Measurements from ENCODE around the gene SNAI3. TPM values are rescaled to one million over a fixed set of nuclear protein-coding genes. Genes with fewer than 3 reads are reported as not detected.

SNAI3 gene
- total and polyA plus RNA-seq, 2 of the 4 experiments (the other 2 are of a cell fraction) = 0.21 TPM; not detected in 1

DNA sequence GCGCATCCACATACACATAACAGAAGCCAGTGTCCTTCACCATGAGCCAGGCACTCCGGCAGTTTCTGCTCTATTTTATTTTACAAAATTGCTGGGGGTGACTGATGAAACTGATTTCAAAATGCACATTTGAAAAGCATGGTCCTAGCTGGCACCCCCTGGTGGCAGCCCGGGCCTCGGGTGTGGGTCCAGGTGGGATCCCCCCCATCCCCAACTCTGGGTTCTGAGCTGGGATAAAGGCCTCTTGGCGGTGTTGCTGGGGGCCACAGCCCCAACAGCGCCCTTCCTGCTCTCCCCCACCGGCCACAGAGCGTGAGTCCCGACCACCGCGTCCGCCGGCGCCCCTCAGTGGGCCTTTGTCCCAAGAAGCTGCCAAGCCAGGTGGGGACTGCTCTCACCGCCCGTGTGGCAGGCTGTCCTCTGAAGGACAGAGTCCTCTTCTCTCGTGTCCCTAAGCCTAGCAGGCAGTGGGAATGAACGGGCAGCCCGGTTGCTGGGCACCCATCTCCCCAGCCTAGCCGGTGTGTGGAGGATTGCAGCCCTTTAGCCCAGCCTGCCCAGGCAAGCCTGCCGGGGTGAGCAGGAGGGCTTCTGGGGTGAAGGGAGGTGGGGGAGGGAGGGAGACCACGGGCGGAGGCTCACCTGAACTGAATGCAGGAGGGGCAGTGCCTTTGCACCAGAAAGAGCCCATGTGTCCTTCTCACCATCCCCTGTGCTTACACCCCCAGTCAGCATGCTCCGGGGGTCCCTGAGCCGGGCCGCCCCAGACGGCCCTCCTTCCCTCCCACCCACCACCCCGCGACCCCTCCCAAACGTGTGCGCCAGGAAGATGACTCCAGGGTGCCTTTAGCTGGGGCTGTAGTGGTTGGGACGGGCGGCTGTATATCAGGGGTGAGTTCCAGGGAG is 898 bp downstream of the SNAI3 start:
- Histone ChIP-seq H4K5ac (ENCODE audit: low read depth, low read length) (no peak overlapping the region), H3K23ac (ENCODE audit: low read depth, low read length) (no peak overlapping the region), H3K4ac (ENCODE audit: low read depth, low read length) (no peak overlapping the region), H2AK5ac (ENCODE audit: low read depth, low read length) (peak overlapping the region; percentile 33; the same call in 1 of the 2 replicates), H3K4me2 (ENCODE audit: low read depth, low read length) (peak overlapping the region; percentile 58), H2BK5ac (ENCODE audit: low read depth, low read length, poor library complexity, severe bottlenecking) (no peak overlapping the region), H3K9me1 (ENCODE audit: insufficient read depth, low read length) (no peaks in the 10 kb centered on the region), H2BK120ac (ENCODE audit: low read depth, low read length) (no peak overlapping the region), H3K14ac (replicated peaks; ENCODE audit: low read depth, low read length) (no peak overlapping the region), H2AFZ (replicated peaks; ENCODE audit: low read length, poor library complexity) (peak overlapping the region; percentile 86), H3K27ac (ENCODE audit: insufficient read depth, low read length) (no peak overlapping the region), H2AK9ac (replicated peaks; ENCODE audit: low read depth, low read length, poor library complexity) (peak overlapping the region; percentile 68), H3K79me1 (ENCODE audit: low read depth in 1 of 2, low read length in 2 of 2) (no peaks in the 10 kb centered on the region), H2BK15ac (ENCODE audit: low read depth, low read length) (no peak overlapping the region), H3K36me3 (ENCODE audit: control insufficient read depth, insufficient read depth, low read length) (no peaks in the 10 kb centered on the region), H4K20me1 (ENCODE audit: insufficient read depth, low read length) (peaks cover 7% of the 10 kb centered on the region; the same call in 1 of the 2 replicates), H3K9me3 (ENCODE audit: control insufficient read depth, insufficient read depth, low read length) (no peaks in the 10 kb centered on the region), H3K9ac (ENCODE audit: low read depth, low read length) (no peak overlapping the region), H2BK20ac (ENCODE audit: low read depth, low read length) (no peak overlapping the region), H3K56ac (ENCODE audit: extremely low read depth, insufficient read depth, low read length) (no peak overlapping the region), H4K8ac (ENCODE audit: low read depth in 2 of 2, low read length in 2 of 2) (no peak overlapping the region), H3K18ac (ENCODE audit: low read depth, low read length) (no peak overlapping the region), H3K4me1 (ENCODE audit: control insufficient read depth, insufficient read depth, low read length) (peaks cover 7% of the 10 kb centered on the region; the same call in 1 of the 2 replicates), H3K27me3 (ENCODE audit: control insufficient read depth, insufficient read depth, low read length) (peaks cover 32% of the 10 kb centered on the region), H4K91ac (ENCODE audit: insufficient read depth, low read depth, low read length) (no peak overlapping the region), H3K4me3 (ENCODE audit: insufficient read depth, low read depth, low read length) (no peak overlapping the region)
- WGBS, 2 experiments (ENCODE audit: extremely low coverage in 2 of 2, insufficient read length in 1 of 2) = 38% methylated on average over 2 of the region's 33 CpGs; no CpG with 5 or more reads in 1 of the 2 experiments
- intact Hi-C loops (cut with micrococcal nuclease) (loop anchor here (1.0 kb wide), 2 partner anchors 16 to 22 kb away; partner anchors contain the start of gene MVD), dilution Hi-C loops (cut with HindIII; ENCODE audit: low sequenced_read_pairs, unreplicated experiment) (no loop called here), in situ Hi-C loops (cut with MboI; ENCODE audit: low sequenced_read_pairs) (no loop called here)
- peak; percentile 50 for ATAC-seq (ENCODE audit: low read depth)
- BruUV-seq (replicated peaks) = no TSS peak
- ChIA-PET CTCF (interaction anchor here (0.6 to 0.9 kb wide), 2 partner anchors 17 to 89 kb away, joined by 3 to 4 read pairs; no protein-coding TSS in a partner anchor), POLR2A (ENCODE audit: unreplicated experiment) (no interaction called here)
- DNase-seq = peak; percentile 67
- TF ChIP-seq, protein P1, sequence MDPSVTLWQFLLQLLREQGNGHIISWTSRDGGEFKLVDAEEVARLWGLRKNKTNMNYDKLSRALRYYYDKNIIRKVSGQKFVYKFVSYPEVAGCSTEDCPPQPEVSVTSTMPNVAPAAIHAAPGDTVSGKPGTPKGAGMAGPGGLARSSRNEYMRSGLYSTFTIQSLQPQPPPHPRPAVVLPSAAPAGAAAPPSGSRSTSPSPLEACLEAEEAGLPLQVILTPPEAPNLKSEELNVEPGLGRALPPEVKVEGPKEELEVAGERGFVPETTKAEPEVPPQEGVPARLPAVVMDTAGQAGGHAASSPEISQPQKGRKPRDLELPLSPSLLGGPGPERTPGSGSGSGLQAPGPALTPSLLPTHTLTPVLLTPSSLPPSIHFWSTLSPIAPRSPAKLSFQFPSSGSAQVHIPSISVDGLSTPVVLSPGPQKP (IDR thresholded peaks at IDR 0.05; ENCODE audit: borderline replicate concordance, low read depth, low read length) = no peak
- no peak for TF ChIP-seq NFE2L2 (IDR thresholded peaks at IDR 0.05; ENCODE audit: low read depth, low read length)
- TF ChIP-seq, protein P2, sequence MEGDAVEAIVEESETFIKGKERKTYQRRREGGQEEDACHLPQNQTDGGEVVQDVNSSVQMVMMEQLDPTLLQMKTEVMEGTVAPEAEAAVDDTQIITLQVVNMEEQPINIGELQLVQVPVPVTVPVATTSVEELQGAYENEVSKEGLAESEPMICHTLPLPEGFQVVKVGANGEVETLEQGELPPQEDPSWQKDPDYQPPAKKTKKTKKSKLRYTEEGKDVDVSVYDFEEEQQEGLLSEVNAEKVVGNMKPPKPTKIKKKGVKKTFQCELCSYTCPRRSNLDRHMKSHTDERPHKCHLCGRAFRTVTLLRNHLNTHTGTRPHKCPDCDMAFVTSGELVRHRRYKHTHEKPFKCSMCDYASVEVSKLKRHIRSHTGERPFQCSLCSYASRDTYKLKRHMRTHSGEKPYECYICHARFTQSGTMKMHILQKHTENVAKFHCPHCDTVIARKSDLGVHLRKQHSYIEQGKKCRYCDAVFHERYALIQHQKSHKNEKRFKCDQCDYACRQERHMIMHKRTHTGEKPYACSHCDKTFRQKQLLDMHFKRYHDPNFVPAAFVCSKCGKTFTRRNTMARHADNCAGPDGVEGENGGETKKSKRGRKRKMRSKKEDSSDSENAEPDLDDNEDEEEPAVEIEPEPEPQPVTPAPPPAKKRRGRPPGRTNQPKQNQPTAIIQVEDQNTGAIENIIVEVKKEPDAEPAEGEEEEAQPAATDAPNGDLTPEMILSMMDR (conservative IDR thresholded peaks at IDR 0.05; ENCODE audit: low read depth, low read length) = peak; percentile 77
- peak; percentile 46; the same call in 1 of the 2 replicates for TF ChIP-seq CEBPB (IDR thresholded peaks at IDR 0.05; ENCODE audit: low read depth, low read length)
- TF ChIP-seq MAZ (IDR thresholded peaks at IDR 0.05; ENCODE audit: borderline replicate concordance, low read depth, low read length) = no peak; the same call in 1 of the 2 replicates
- no peak for TF ChIP-seq POLR2A (IDR thresholded peaks at IDR 0.05; ENCODE audit: low read depth, low read length)
- peak; percentile 61; the same call in 1 of the 2 replicates for TF ChIP-seq FOS (IDR thresholded peaks at IDR 0.05; ENCODE audit: low read depth, low read length)
- TF ChIP-seq RCOR1 (IDR thresholded peaks at IDR 0.05; ENCODE audit: insufficient replicate concordance, low read length) = no peak
- TF ChIP-seq SMC3 (IDR thresholded peaks at IDR 0.05; ENCODE audit: low read depth, low read length) = peak; percentile 67
- no peak for TF ChIP-seq CHD1 (IDR thresholded peaks at IDR 0.05; ENCODE audit: low read depth, low read length)
- TF ChIP-seq MXI1 (IDR thresholded peaks at IDR 0.05; ENCODE audit: borderline replicate concordance, low read depth, low read length) = no peak; the same call in 1 of the 2 replicates
- TF ChIP-seq BHLHE40 (IDR thresholded peaks at IDR 0.05; ENCODE audit: low read depth, low read length) = peak; percentile 5; the same call in 1 of the 2 replicates
- no peak for TF ChIP-seq RFX5 (IDR thresholded peaks at IDR 0.05; ENCODE audit: low read depth, low read length)

Measured in IMR-90 (cell line).